HG03135 (cell line): ENCODE results near the gene OS9.
A peak's percentile ranks its signal among the peaks of the same experiment; 100 is the strongest.

Experiments used
- ATAC-seq: cut with Tn5 transposase; IDR thresholded peaks from one replicate; pipeline ENCODE4 v1.9.1; 2021; ENCODE audit warnings: mild to moderate bottlenecking, moderate library complexity; ENCODE audit not compliant: unreplicated experiment

The OS9 gene

GRCh38 chr12:57735198-57735855 lies 41.4 kb downstream of the OS9 start:
- no peak for ATAC-seq

- no peak for ATAC-seq
Observed at GRCh38 chr12:57735952-57736740, 42.2 kb downstream of the OS9 start.

- no peak for ATAC-seq
Observed at GRCh38 chr12:57736741-57737466, 43.0 kb downstream of the OS9 start.

GRCh38 chr12:57737467-57738460 lies 43.8 kb downstream of the OS9 start:
- no peak for ATAC-seq

GRCh38 chr12:57738661-57739237 lies 44.8 kb downstream of the OS9 start, which contains the start of gene AGAP2:
TSS of gene AGAP2 (minus strand) at chr12:57738742. CDS start at chr12:57738246, 496 bp downstream.
- no peak for ATAC-seq

GRCh38 chr12:57739387-57739786 lies 45.5 kb downstream of the OS9 start:
- no peak for ATAC-seq

- ATAC-seq, result no peak
Observed at GRCh38 chr12:57739914-57740538, 46.1 kb downstream of the OS9 start.

- ATAC-seq, result peak; percentile 56
Observed at GRCh38 chr12:57740656-57741412, 46.9 kb downstream of the OS9 start.

- ATAC-seq, result no peak
Observed at GRCh38 chr12:57741413-57741789, 47.5 kb downstream of the OS9 start.

GRCh38 chr12:57741844-57742738 lies 48.2 kb downstream of the OS9 start:
- peak; percentile 49 for ATAC-seq

- no peak for ATAC-seq
Observed at GRCh38 chr12:57743769-57744168, 49.8 kb downstream of the OS9 start.

GRCh38 chr12:57744194-57744776 lies 50.4 kb downstream of the OS9 start:
- peak; percentile 40 for ATAC-seq

GRCh38 chr12:57744777-57745484 lies 51.0 kb downstream of the OS9 start, which contains the start of gene TSPAN31:
TSS of gene TSPAN31 (plus strand) at chr12:57745039. CDS start at chr12:57745155, 116 bp downstream.
- ATAC-seq, result peak; percentile 78

GRCh38 chr12:57745485-57745881 lies 51.6 kb downstream of the OS9 start:
- ATAC-seq, result no peak

GRCh38 chr12:57746025-57746424 lies 52.1 kb downstream of the OS9 start:
- ATAC-seq, result no peak

GRCh38 chr12:57749061-57749460 lies 55.1 kb downstream of the OS9 start:
- ATAC-seq, result no peak
